HepG2 (cell line): ENCODE data around the gene MRPL54.

ENCODE experiments used
- ARNTL ChIP-seq: sonication (generic); formaldehyde crosslinking; IDR thresholded peaks from 2 replicates; pipeline ENCODE4 v1.4.0; 2020; ENCODE audit warnings: mild to moderate bottlenecking, missing genetic modification reagents
- EP300 ChIP-seq, 3 experiments: sonication (generic) in 1 of 3; formaldehyde crosslinking in 1 of 3; IDR thresholded peaks; 2 replicates each; pipeline versions ENCODE4 v1.5.1 to v1.6.1; 2011 to 2020; ENCODE audit warnings: low read depth in 2 of 3, low read length in 2 of 3, borderline replicate concordance in 1 of 3, improper control_type of control experiment in 1 of 3, mild to moderate bottlenecking in 1 of 3, missing genetic modification reagents in 1 of 3, moderate library complexity in 1 of 3
- POGZ ChIP-seq: sonication (generic); formaldehyde crosslinking; IDR thresholded peaks from 2 replicates; pipeline ENCODE4 v1.4.0; 2020; ENCODE audit warnings: mild to moderate bottlenecking, missing genetic modification reagents
- SSRP1 ChIP-seq: IDR thresholded peaks from 2 replicates; pipeline ENCODE4 v1.6.1; 2016; ENCODE audit warnings: control low read depth
- STAT5B ChIP-seq: sonication (generic); formaldehyde crosslinking; IDR thresholded peaks from 2 replicates; pipeline ENCODE4 v1.4.0; 2020; ENCODE audit warnings: missing genetic modification reagents
- ZNF138 ChIP-seq: sonication (generic); formaldehyde crosslinking; IDR thresholded peaks from 2 replicates; pipeline ENCODE4 v1.5.0; 2020; ENCODE audit warnings: mild to moderate bottlenecking, low read depth, missing genetic modification reagents
- ZNF274 ChIP-seq: sonication (generic); formaldehyde crosslinking; IDR thresholded peaks from 2 replicates; pipeline ENCODE4 v1.5.1; 2020; ENCODE audit warnings: mild to moderate bottlenecking, missing genetic modification reagents
- TF ChIP-seq, protein P1 (sequence below): IDR thresholded peaks from 2 replicates; pipeline ENCODE4 v1.6.1; 2016; ENCODE audit warnings: low read depth
- TF ChIP-seq, protein P2 (sequence below): sonication (generic); formaldehyde crosslinking; IDR thresholded peaks from 2 replicates; pipeline ENCODE4 v1.5.0; 2020; ENCODE audit warnings: mild to moderate bottlenecking, missing genetic modification reagents, moderate library complexity
- TF ChIP-seq, protein P3 (sequence below): sonication (generic); formaldehyde crosslinking; IDR thresholded peaks from 2 replicates; pipeline ENCODE4 v1.8.0; 2022; ENCODE audit warnings: missing genetic modification reagents, low read depth, mild to moderate bottlenecking, borderline replicate concordance
- TF ChIP-seq, protein P4 (sequence below): sonication (generic); formaldehyde crosslinking; IDR thresholded peaks from 2 replicates; pipeline ENCODE4 v1.9.0; 2021; ENCODE audit warnings: missing genetic modification reagents, borderline replicate concordance

DNA sequence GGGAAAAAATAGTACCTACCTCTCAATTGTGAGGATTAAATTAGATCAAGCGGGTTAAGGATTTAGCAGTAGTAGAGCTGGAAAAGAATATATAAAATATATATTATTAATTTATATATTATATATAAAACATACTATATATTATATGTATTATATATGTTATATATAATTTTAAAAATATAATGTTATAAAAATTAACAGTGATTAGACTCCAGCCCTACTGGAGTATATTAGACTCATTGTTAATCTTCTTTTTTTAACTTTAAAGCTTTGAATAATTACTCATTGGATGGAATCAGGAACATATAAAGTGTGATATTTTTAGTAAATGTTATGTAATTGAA lies 380 bp upstream of the MRPL54 start:
- TF ChIP-seq, protein P1, sequence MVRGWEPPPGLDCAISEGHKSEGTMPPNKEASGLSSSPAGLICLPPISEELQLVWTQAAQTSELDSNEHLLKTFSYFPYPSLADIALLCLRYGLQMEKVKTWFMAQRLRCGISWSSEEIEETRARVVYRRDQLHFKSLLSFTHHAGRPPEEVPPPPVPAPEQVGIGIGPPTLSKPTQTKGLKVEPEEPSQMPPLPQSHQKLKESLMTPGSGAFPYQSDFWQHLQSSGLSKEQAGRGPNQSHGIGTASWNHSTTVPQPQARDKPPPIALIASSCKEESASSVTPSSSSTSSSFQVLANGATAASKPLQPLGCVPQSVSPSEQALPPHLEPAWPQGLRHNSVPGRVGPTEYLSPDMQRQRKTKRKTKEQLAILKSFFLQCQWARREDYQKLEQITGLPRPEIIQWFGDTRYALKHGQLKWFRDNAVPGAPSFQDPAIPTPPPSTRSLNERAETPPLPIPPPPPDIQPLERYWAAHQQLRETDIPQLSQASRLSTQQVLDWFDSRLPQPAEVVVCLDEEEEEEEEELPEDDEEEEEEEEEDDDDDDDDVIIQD (CRISPR knock-in tag) = no peak
- TF ChIP-seq, protein P2, sequence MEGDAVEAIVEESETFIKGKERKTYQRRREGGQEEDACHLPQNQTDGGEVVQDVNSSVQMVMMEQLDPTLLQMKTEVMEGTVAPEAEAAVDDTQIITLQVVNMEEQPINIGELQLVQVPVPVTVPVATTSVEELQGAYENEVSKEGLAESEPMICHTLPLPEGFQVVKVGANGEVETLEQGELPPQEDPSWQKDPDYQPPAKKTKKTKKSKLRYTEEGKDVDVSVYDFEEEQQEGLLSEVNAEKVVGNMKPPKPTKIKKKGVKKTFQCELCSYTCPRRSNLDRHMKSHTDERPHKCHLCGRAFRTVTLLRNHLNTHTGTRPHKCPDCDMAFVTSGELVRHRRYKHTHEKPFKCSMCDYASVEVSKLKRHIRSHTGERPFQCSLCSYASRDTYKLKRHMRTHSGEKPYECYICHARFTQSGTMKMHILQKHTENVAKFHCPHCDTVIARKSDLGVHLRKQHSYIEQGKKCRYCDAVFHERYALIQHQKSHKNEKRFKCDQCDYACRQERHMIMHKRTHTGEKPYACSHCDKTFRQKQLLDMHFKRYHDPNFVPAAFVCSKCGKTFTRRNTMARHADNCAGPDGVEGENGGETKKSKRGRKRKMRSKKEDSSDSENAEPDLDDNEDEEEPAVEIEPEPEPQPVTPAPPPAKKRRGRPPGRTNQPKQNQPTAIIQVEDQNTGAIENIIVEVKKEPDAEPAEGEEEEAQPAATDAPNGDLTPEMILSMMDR = no peak
- TF ChIP-seq EP300 (IDR thresholded peaks at IDR 0.05; ENCODE audit: low read depth in 2 of 2, low read length in 2 of 2) = no peak
- no peak for TF ChIP-seq EP300 (CRISPR knock-in tag; IDR thresholded peaks at IDR 0.05; ENCODE audit: borderline replicate concordance)
- TF ChIP-seq ZNF274 (CRISPR knock-in tag) = no peak
- no peak for TF ChIP-seq SSRP1 (CRISPR knock-in tag)
- TF ChIP-seq ZNF138 (CRISPR knock-in tag) = no peak
- no peak for TF ChIP-seq ARNTL (CRISPR knock-in tag)
- no peak for TF ChIP-seq STAT5B (CRISPR knock-in tag)
- no peak for TF ChIP-seq POGZ
- TF ChIP-seq, protein P3, sequence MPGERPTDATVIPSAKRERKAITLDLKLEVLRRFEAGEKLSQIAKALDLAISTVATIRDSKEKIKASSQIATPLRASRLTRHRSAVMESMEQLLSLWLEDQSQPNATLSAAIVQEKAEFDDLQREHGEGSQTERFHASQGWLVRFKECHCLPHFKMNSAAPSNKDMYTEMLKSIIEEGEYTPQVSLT (CRISPR knock-in tag) = no peak
- TF ChIP-seq, protein P4, sequence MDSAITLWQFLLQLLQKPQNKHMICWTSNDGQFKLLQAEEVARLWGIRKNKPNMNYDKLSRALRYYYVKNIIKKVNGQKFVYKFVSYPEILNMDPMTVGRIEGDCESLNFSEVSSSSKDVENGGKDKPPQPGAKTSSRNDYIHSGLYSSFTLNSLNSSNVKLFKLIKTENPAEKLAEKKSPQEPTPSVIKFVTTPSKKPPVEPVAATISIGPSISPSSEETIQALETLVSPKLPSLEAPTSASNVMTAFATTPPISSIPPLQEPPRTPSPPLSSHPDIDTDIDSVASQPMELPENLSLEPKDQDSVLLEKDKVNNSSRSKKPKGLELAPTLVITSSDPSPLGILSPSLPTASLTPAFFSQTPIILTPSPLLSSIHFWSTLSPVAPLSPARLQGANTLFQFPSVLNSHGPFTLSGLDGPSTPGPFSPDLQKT (CRISPR knock-in tag) = no peak
